Stimulated activated CD8-positive, alpha-beta memory T cell treated with anti-CD3 and anti-CD28 coated beads, Interleukin-15, amount 100 ng/mL, for 24 hours (primary cell): Measurements from ENCODE around the gene SLAMF1.
"Not testable (repeated sequence)": the region's sequence is repeated elsewhere in the genome, so short reads cannot be mapped to it uniquely, and the experiment has no call there.

Experiments
- DNase-seq: peaks from one replicate; pipeline ENCODE4 v3.0.0-alpha.2; 2020; ENCODE audit warnings: low read depth

Gene SLAMF1

DNA sequence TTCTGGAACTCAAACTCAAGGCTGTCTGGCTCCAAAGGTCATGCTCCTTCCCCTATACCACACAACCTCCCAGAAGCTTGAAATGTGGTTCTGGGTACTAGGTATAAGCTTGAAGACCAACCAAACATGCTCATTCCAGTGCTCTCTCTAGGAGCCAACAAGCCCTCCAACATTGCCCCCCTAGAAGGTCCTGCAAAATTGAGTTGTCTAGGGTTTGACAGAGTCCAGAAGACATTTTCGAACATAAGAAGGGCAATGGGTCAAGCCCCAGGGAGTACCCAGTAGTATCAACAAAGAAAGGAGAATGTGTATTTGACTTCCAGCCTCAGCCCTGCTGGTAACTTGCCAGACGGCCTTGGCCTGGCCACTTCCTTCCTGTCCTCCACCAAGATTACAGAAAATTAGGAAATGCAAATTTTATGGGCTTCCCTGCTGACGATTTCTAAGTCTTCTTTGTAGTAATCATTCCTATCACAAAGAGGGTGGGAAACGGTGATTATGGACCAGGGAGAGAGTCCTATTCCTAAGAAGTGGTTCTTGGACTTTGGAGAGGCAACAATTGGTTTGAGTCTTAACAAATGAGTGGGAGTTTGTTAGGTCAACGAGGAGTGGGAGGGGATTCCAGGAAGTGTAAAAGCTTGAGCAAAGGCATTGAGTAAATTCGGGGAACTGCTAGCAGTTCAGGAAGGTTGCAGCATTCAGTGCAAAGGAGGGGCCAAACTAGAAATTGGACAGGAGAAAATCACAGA lies 18.7 kb upstream of the SLAMF1 start:
- DNase-seq: no peak

DNA sequence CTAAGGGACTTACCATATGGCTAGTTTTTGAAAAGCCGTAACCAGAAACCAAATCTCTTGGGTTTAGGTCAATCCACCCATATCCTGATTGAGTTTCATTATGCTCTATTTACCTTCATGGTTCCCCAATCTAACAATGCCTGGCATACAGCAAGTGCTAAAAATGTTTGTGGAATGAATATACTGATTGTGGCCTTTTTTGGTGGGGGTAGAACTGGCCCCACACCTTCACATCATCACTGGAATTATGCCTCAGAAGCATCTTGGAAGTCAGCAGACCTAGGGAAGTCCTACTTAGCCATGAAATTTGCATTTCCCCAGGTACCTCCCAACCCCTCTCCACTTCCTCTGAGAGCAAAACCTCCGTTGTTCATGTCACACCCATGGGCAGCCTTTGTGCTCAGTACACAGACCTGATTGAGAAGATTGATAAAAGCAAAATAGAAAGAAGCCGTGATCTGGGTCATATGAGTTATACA lies 17.8 kb upstream of the SLAMF1 start:
- DNase-seq: no peak

DNA sequence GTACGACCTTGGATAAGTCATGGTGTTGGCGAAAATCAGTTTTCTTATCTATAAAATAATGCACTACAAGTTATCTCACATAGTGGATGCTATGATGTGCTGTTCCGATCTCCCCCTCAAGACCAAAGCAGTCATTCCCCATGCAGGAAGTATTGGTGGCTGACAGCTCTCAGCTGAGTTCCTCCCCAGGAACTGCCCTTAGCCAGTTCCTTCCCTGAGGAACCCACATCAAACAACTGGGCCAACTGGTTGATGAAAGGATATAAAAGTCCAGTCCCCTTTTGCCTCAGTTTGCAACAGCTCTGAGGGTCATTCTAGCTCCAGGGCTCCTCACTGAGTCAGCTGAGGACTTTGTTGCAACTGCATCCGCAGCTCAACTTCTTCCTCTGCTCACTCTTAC lies 16.1 kb upstream of the SLAMF1 start:
- DNase-seq: no peak

DNA sequence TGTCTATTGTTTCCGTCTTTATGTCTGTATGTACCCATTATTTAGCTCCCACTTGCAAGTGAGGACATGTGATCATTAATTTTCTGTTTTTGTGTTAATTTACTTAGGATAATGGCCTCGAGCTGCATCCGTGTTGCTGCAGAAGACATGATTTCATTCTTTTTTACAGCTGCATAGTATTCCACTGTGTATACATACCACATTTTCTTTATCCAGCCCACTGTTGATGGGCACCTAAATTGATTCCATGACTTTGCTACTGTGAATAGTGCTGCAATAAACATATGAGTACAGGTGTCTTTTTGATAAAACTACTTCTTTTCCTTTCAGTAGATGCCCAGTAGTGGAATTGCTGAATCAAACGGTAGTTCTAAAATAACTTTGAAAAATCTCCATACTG lies 12.7 kb upstream of the SLAMF1 start:
- DNase-seq: no peak

DNA sequence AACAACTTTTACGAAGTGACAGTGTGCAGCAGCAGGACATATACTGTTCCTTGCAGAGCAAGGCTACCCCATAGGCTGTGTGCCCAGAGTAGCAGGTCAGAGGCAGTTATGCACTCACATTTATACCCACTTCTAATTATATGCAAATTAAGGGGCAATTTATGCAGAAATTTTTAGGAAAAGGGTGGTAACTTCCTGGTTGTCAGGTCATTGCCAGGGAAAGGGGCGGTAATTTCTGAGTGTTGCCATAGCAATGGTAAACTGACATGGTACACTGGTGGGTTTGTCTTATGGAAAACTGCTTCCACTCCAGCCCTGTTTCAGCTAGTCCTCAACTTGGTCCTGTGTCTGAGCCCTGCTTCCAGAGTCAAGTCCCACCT lies 12.0 kb upstream of the SLAMF1 start:
- DNase-seq: no peak

DNA sequence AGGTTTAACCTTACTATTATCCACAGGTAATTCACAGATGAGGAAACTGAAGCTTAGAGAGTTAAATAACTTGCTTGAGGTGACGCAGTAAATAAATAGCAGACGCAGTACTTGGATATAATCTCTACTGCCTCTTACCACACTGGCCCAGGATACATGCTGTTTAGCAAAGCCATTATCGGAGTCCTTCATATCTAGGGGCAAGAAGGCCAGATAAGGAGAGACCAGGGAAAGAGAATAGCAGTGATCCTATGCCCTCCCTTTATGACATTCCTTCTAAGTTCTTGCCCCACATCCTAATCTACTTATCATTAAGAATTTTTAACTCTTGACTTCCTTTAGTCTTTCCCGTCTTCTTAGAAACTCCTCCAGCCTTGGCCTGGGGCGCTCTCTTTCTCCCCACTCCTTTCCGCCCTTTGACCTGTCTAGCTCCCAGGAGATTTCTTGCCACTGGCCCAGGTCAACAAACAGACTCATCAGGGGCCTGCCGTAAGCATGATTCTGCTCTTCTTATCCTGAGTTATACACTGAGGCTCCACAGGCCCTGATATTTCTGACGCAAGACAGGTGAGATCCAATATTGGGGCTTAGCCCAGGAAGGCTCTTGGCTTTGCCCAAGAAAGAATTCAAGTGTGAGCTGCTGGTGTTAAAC lies 11.4 kb upstream of the SLAMF1 start:
- no peak for DNase-seq

DNA sequence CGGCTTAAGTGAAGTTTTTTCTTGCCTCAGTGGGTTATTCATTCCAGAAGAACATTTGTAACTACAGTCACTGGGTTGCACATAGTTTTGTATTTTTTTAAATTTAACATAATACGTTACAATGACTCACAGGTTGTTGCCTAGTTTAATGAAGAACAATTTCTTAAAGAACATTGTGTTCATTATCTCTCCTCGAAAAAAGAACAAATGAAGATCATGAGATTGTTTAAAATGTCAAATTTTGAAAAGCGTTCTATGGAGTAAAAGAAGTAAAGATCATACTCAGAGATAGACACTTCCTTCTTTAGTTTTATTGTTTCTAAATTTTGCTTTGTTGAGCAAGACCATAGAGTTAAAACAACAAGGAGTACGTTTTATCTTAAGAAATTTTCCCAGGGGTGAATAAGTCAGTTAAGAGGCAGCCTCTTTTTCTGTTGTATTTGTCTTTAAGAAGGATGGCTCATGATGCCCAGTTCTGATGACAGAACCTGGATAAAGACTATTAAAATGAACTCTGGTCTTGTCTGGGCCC lies 10.5 kb upstream of the SLAMF1 start:
- DNase-seq: no peak

DNA sequence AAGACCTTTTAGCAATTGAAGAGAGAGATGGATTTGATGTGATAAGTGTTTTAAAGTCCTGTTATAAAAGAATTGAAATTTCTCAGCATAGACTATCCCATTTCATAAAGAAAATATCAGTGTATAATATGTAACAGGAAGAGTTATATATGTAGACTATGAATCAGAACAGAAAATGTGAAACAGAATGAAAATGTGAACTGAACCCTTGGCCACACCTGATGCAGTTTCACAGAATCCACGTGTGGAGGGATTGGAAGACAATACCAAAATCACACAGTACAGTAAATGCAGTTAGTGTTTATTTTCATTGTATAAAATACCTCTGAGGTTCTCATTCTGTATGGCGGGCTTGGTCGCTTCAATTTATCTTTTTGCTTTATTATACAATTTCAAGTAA lies 9.9 kb upstream of the SLAMF1 start:
- no peak for DNase-seq

DNA sequence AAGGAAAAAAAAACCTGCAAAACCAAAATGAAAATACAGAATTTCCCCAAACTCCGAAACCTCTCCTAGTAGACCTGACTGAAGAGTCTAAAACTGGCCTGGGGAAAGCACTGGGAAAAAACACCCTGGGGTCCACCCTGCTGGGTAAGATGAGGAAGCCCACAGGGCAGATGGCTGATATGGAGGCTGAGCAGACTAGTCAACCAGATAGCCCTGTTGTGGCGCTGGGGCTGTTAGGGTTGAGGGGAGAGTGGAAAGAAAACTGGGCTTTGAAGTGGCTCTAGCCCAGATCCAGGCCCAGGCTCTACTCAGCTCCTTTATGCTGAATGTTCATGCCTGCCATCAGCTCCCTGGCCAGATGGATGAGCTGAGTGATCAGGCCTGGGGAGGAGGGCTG lies 6.8 kb upstream of the SLAMF1 start:
- DNase-seq: no peak

DNA sequence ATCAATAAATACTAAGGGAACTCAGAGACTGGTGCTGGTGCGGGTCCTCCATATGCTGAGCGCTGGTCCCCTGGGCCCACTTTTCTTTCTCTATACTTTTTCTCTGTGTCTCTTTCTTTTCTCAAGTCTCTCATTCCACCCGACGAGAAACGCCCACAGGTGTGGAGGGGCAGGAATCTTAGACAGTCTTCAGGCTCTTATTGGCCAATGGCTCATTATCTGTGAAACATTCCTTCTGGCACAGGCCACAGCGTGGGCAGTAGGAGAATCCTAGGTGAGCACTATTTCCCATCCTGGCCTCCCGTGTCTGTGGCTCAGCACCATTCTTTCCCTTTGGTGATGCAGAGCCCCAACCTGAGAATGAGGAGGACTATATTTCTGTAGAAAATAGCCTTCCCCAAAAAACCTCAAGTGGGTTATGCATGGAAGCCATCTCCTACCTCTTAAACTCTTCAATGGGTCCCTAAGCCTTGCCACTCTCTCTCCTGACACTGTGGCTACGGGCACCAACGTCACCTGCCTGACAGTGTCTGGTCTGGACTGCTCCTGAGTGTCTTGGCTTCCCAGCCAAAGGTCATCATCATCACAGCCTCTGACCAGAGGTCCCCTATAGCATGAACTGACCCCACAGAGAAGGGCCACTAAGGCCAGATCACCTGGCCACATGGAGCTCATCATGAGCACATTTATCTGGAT lies 6.2 kb upstream of the SLAMF1 start:
- no peak for DNase-seq

DNA sequence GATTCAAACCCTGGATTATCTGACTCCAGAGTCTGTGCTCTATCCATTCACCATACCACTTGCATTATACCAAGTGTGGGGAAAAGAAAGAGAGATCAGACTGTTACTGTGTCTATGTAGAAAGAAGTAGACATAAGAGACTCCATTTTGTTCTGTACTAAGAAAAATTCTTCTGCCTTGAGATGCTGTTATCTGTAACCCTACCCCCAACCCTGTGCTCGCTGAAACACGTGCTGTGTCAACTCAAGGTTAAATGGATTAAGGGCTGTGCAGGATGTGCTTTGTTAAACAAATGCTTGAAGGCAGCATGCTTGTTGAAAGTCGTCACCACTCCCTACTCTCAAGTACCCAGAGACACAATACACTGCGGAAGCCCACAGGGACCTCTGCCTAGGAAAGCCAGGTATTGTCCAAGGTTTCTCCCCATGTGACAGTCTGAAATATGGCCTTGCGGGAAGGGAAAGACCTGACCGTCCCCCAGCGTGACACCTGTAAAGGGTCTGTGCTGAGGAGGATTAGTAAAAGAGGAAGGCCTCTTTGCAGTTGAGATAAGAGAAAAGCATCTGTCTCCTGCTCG lies 5.3 kb upstream of the SLAMF1 start:
- not testable (repeated sequence) for DNase-seq

DNA sequence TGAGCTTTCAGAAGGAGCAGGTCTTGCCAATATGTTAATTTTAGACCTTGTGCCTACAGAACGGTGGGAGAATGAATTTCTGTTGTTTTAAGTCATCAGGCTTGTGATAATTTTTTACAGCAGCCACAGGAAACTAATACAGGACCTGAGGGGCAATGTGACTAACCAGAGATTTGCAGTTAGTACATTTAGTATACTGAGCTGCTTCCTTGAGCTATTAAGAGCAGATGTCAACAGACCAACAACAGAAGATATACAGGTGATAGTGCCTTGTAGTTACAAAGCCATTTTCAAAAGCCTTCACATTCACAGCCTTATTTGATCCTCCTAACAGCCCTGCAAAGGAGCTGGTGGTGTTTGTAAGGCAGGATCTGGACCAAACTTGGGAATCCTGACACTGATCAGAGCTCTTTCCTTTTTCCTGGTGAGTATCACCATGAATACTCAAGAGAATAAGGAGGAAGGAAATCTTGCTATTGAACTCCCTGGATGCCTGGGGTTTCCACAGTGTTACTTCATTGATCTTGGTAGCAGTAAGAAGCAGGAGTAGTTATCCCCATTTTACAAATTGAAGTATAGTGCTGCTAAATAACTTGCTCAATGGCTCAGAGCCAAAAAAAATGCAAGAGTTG lies 4.7 kb upstream of the SLAMF1 start:
- no peak for DNase-seq

DNA sequence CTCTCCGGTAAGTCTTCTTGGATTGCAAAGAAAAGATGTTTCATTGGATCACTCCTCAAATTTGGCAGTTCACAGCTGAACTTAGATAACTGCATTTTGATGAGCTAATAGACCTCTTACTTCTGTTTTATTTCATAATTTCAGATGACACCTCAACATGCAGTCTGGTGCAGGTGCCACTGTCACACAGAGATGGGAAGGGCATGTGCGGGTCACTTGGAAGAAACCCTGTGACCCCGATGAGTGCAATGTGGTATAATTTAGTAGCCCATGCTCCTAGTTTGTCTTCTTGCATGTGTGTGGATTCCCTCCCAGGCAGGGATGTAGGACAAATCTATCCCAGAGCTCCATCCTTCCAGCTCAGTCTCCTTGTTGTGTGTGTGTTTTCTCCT lies 481 bp upstream of the SLAMF1 start:
- no peak for DNase-seq

DNA sequence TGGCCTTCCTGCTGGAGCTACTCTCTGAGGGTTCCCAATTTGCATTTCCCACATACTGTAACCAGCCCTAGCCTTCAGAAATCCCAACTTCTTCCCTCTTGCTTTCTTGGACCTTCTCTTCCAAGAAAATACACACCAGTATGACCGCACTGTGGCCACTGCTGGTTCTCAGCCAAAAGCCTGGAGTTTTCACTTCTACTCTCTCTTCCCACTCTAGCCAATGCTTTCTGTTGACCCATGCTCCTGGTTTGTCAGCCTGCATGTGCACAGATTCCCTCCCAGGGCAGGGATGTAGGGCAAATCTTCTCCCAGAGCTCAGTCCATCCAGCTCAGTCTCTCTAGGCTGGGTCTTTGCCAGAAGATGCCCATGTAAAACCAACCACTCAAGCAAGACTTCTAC lies 664 bp downstream of the SLAMF1 start:
- no peak for DNase-seq

DNA sequence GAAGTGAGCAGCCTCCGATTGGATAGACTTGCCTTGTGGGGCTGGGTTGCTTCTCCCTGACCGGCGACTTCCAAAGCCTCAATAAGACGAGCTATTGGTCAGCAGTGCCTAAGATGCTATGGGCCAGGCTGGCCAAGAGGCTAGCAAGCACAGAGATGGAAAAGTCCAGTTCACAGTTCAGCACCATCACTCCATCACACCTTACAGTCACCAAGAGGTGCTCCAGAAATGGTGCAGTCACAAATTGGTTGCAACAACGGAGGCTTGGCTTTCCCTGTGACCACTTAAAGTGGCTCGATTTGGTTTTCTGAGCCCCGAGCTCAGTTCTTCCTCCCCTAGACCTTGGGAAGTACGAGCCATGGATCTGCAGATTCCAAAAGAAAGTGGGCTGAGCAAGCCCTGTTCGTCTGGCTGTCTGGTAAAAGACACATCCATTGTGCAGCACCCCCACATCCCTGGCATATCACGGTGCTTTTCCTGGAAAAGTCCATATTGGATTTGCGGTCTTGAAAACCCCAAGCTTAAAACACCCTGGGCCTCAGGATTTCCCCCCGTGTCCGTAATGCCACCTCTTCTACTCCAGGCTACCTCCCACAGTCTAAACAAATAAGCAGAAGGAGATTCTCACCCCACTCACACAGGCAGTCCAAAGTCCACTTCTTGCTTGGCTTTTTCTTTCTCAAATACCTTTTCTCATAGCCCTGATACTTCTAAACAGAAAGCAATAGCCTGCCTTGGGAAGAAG lies 1.3 kb downstream of the SLAMF1 start:
- no peak for DNase-seq

DNA sequence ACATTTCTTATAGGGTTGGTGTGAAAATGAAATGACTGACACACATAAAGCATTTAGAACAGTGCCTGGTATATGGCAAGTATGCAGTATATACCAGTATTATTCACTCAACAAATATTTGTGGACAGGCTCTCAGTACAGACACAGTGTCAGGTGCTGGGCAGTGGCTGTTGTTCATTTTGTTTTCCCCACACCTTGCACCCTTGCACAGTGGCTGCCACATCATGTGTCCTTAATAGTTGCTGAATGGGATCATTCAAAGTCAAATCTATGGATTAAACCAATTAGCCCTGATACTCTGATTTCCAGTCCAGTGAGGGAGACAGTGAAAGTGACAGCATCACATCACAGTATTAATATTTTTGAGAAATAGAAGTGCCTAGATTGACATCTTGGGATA lies 2.4 kb downstream of the SLAMF1 start:
- no peak for DNase-seq

DNA sequence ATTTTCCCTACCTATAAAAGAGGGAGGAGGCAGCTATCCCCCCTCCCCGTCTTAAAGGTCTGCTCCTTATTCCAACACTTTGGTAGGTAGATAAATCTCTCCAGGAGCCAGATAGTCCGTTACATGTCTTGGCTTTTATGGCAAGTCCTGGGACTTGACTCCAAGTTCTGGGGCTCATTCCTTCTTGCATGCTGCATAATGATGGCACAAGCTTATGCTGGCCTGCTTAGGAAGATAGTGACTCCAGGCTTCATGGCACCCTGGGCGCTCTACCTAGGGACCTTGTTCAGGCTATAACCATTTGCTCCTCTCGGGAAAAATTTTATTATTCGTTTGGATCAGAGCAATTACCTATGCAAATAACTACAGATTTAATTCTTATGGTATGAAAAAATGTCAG lies 3.7 kb downstream of the SLAMF1 start:
- DNase-seq: no peak

DNA sequence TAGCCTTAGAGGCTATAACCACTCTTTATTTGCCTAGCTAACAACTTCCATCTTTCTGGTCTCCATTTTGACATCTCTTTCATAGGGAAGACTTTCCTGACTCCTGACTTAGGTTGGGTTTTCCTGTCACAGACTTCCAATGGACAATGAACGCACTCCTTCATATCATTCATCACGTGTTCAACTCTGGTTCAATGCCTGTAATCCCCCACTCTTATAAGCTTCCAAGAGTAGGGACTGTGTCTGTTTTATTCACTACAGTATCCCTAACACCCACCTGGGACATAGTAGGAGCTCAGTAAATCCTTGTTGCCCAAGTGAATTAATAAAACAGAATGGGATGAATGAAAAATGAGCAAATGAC lies 4.6 kb downstream of the SLAMF1 start:
- no peak for DNase-seq

DNA sequence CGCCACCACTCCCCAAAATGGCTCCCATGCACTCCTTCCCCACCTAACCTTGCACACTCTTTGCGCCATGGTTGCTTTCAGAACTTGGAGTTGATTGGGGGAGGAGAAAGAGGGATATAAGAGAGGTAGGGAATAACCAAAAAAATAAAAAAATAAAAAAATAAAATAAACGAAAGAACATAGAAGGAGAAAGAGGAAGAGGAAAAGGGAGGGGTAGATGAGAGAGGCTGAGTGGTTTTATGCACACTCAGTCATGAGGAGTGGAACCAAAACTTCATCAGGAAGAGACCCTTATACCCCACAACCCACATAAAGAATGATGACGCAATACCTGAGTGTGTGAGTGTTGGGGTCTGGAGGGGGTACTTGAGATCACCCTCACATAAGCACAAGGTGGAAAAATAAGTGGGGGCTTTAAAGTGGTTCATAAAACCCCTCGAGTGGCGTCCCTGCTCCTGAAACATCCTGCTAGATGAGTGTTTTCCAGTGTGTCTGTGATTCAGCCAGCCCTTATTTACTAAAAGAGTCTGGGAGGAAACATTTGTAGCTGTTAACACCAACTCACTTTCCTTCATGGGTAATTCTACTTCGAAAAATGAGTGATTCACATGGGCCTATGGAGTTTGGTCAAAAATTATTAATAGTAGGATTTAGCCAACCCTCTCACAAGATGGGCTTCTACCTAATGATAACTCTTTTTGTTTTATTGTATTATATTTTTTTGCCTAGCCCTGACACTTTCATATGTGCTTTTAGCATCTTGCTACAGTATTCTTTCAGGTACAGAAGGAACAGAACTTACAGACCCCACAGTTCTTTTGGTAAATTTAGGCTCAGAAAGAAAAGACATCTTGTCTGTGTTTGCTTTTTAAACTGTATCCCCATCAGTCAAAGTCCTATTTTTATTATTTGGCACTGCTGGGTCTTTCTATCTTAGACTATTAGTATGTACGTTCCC lies 5.2 kb downstream of the SLAMF1 start:
- no peak for DNase-seq

DNA sequence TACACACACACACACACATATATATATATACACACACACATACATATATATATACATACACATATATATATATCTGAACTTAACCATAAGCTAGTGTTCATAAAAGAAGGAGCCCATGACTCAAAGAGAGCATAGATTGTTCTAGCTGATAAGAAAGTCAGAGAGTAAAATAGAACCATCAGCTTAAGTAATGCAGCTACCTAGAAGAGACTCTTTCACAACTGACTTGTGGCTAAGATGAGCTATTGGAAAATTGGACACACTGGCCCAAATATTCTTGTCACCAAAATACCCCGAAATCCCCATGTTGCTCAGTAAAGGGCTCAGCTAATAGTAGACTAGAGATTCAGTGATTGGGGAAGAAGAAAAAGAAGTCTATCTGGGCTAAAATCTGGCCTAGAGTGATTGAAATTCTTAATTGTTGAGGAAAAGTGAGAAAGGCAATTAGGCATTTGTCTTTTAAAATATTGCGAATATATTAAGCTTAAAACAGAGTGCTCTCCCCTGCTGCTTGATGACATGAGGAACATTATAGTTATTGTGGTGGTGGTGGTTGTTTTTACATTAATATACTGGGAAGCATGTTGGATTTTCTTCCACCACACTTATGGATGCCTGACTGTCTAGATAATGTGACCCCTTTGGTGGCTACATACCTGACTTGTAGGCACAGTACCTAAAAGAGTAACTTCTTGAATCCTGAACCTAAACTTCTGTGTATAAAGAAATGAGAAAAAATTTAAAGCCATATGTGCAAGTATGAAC lies 6.3 kb downstream of the SLAMF1 start:
- DNase-seq: no peak
